NCI-H1048 (cell line): ENCODE measurements around the gene METTL2B.

Experiments used
- DNase-seq: peaks from one replicate; lab custom pipeline; 2025; lab: John Stamatoyannopoulos, UW

The METTL2B gene, protein sequence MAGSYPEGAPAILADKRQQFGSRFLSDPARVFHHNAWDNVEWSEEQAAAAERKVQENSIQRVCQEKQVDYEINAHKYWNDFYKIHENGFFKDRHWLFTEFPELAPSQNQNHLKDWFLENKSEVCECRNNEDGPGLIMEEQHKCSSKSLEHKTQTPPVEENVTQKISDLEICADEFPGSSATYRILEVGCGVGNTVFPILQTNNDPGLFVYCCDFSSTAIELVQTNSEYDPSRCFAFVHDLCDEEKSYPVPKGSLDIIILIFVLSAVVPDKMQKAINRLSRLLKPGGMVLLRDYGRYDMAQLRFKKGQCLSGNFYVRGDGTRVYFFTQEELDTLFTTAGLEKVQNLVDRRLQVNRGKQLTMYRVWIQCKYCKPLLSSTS

DNA sequence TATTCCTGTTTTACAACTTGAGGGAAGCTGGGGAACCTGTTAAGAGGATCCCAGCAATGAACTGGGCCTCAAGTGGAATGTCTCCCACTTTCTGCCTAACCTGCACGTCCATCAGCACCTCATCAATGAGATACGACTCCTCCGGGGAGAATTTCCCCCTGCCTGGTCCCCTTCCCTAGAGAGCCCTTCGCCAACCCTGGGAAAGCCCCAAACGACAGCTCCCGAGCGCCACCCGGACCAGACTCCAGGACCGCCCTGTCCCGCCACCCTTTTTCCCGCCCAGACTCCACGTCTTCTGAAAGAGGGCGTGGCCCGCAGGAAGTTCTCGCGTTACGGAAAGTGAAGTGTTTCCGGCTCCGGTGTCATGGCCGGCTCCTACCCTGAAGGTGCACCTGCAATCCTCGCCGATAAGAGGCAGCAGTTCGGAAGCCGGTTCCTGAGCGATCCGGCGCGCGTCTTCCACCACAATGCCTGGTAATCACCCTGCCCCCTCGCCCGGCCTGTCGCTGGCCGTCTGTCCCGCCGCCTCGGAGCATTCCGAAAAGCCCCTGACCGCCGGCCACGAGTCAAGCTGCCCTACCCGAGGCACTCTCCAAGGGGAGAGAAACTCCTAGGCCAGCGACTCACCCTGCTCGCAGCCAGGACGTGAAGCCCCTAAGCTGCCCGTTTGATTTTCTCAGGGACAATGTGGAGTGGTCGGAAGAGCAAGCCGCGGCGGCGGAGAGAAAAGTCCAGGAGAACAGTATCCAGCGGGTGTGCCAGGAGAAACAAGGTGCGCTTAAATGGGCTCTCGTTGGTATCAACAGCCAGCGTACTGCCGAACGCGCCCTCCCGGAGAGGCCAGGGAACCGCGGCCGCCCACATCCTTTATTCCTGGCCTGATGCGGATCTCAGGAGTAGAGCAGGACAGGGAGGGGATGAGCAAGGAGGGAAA is at the start of gene METTL2B:
Gene METTL2B (plus strand): TSS at position 347 of the 934 bp plus-strand sequence. CDS start 18 bp downstream, at position 365.
- DNase-seq, result peak; percentile 93

DNA sequence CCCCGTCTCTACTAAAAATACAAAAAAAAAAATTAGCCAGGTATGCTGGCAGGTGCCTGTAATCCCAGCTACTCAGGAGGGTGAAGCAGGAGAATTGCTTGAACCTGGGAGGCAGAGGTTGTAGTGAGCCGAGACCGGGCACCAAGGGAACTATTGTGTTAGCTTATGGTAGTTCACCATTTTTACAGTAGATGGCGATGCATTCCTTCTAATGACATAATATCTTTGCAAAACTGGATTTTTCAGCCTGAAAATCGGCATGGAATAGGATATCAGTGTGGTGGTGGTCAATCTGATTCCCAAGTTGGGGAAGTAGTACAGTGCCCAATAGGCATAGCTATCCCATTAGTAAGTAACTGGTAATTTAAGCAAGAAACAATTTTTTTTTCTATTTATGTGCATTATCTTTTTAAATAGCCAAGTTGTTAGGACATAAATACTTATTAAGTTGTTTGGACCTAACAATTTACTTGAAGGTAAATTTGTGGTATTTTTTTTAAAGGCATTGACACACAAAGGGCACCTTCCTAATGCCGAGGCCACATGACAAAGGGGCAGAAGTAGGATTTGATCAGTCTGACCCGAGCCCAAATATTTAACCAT is 49.2 kb upstream of the METTL2B start:
- peak; percentile 41 for DNase-seq

DNA sequence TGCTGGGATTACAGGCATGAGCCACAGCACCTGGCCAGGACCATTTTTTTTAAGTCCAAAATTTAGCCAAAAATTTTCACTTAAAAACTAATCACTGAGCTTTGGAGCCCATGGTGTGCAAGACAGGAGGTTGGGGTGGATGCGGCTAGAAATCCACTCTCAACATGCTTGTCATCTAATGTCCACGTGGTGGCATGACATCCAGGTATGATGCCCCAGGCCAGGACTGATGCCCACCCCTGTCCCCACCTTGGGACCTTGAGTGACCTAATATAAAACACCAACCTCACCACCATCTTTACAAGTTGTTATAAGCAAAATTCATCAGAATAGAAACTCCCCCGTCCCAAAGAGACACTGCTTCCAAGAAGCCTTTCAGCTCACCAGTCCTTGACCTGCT is 46.3 kb upstream of the METTL2B start:
- DNase-seq, result no peak

GRCh38 chr7:128431221-128431620 is 45.3 kb upstream of the METTL2B start:
- DNase-seq, result no peak

- DNase-seq, result no peak
These were observed 44.8 kb upstream of the METTL2B start for GRCh38 chr7:128431754-128432153.

DNA sequence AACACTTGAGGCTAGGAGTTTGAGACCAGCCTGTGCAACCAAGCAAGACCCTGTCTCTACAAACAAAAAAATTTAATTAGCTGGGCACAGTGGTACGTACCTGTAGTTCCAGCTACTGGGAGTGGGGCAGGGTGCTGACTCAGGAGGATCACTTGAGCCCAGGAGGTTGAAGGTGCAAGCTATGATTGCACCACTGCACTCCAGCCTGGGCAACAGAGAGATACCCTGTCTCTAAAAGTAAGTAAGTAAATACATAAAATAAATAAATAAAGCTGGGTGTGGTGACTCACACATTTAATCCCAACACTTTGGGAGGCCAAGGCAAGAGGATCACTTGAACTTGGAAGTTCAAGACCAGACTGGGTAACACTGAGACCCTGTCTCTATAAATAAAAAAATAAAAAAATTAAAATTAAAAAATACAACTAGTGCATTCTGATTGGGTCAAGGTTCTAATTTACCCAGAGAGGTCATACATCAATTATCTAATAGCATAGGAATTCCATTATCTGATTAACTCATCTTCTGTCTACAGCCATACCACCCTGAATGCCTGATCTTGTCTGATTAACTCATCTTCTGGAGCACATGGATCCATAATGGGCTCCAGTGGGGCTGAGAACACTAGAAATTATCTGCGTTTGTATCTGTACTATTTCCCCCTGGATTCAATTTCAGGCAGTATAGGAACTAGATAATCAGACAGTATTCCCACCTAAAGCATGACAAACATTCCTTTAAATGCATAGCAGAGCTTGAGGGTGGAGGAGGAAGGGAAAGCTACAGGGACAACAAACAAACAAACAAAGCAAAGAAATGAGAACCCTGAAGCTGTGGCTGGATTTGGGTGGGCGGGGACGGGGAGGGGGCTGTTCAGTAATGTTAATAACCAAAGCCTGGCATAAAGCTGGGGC is 41.9 kb upstream of the METTL2B start:
- no peak for DNase-seq

DNA sequence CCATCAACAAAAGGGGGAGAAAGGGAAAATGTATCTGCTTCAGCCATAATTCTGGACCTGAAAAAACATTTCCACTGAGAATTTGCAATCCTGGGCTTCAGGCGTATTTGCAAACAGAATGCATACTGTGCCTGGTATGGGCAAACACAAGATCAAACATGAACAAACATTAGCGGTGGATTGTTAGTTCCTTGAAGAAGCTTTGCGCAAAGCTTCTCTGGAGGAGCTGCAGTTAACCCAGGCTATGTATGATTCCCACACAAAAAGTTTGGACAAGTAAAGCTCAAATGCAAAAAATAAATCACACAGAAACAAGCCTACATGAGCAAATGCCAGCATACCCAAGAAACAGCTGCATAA is 41.2 kb upstream of the METTL2B start:
- no peak for DNase-seq

GRCh38 chr7:128437426-128438332 is 38.9 kb upstream of the METTL2B start:
- DNase-seq, result no peak

DNA sequence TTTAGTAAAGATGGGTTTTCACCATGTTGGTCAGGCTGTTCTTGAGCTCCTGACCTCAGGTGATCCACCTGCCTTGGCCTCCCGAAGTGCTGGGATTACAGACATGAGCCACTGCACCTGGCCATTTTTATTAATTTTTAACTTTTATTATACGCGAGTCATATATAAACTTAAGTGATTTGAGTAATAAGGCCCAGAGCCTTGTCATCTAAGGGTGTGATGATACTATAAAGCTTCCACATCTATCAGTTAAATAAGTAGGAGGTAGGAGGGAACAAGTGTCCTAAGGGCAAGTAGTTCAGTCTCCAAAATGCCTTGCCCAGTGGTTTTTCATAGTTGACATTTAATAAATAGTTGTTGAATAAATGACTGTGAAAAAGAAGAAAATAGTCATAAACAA is 34.2 kb upstream of the METTL2B start:
- no peak for DNase-seq

- DNase-seq, result no peak
These were observed 32.5 kb upstream of the METTL2B start for GRCh38 chr7:128443831-128444600.

DNA sequence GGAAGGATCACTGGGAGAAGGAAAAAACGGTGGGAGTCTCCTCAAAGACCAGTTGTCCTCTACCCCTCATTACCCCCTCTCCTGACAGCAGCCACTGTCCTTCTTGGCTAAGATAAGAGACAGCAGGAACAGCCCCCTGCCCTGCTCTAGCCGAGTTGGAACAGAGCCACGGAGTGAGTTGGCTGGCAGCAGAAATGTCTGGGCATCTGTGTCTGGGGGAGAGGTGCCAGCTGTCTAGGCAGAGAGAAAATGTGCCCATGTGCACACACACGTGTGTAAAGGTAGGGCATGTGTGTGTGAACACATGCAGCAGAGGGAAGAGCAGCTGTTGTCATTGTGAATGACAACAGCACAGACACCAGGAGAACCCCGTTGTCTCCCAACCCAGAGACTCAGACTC is 30.2 kb upstream of the METTL2B start:
- DNase-seq, result no peak

DNA sequence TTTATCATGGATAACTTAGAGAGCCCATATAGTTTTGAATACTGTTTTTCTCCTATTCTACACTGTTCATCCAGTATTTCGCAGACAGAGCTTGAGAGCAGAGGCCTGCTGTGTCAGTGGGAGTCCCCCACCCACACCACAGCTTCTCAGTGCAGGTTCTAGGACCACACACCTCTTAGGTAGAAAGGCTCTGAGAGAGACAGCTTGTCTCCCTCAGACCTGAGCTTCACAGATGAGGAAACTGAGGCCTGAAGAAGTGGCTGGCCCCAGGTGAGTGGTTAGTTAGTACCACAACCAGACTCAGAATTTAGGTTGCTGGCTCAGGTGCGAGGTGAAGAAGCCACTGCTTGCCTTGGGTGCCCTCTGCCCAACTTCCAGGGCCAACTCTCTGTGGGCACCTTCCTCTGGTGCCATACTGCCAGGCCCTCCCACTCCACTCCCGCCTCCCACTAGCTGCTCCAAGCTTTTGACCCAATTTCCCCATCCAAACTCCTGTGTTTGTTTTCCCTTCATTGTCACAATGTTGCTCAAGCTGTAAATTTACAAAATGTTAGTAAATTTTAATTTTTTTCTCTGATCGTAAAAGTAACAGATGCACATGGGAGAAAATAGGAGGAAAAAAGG is 28.5 kb upstream of the METTL2B start:
- no peak for DNase-seq

- no peak for DNase-seq
These were observed 27.7 kb upstream of the METTL2B start for GRCh38 chr7:128448751-128449302.

DNA sequence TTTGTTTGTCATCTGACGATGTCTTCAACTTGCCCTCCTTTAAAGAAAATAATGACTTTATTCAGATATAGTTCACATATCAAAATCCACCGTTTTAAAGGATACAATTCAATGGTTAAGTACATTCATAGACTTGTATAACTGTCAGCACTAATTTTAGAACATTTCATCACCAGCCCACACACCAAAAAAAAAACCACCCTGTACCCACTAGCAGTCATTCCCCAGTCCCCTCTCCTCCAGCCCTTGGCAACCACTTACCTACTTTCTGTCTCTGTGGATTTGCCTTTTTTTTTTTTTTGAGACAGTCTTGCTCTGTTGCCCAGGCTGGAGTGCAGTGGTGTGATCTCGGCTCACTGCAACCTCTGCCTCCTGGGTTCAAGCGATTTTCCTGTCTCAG is 26.1 kb upstream of the METTL2B start:
- no peak for DNase-seq

- no peak for DNase-seq
These were observed 25.6 kb upstream of the METTL2B start for GRCh38 chr7:128450913-128451312.

- no peak for DNase-seq
These were observed 24.0 kb upstream of the METTL2B start for GRCh38 chr7:128452552-128452951.

DNA sequence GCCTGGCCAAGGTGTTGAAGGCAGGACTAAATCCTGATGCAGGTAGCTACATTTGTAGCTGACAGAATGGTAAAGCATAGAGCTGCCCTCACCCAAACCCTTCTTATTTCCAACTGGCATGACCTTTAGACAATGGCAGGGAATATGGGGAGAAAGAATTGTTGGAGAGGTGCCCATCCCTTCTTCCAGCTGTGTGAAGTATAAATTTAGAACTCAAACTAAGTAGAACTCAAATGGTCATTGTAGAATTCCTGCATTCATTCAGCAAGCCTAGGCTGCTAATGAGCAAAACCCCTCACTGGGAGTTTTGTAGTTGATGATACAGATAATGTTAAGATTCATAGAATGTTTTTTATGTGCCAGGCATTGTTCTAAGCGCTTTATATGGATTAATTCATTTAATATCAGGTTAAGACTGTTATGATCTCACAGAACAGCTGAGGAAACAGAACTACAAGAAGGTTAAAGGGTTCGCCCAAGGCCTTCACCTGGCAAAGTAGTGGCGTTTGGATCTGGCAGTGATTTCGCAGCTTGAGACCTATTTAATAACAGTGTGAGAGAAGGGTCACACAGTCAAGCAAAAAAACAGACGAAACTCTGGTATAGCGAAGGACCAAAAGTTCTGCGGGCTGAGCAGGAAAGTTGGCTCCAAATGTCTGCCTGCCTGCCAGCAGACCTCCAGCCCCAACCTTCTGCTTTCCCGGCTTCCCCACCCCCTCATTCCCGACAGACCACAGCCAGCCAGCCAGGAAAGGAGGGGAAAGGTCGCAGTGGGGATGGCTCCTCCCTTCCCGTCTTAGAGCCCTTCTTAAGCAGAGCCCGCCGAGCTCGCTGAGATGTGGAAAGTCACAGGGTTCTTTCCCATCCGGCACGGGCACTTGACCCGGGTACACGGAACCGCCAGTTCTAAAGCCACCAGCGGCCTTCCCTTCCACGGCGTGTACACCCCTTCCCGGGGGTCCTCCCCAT is 22.4 kb upstream of the METTL2B start:
- no peak for DNase-seq
